ENCODE measurements around the gene SCYGR2. TPM values are rescaled to one million over a fixed set of nuclear protein-coding genes. Genes with fewer than 3 reads are reported as not detected.

The SCYGR2 gene
- not detected in 2 replicates for total RNA-seq

GRCh38 chr2:227598835-227599503, at the start of gene SCYGR2:
TSS of gene SCYGR2 (plus strand) at chr2:227598893. CDS start at chr2:227598893, 0 bp downstream.

GRCh38 chr2:227614740-227615139, 16.0 kb downstream of the SCYGR2 start, which contains the start of gene SCYGR3:
TSS of gene SCYGR3 (minus strand) at chr2:227614840. CDS start at chr2:227614840, 0 bp downstream.

GRCh38 chr2:227617316-227618230, 18.9 kb downstream of the SCYGR2 start, which contains the start of gene SCYGR4:
TSS of gene SCYGR4 (plus strand) at chr2:227617498. CDS start at chr2:227617498, 0 bp downstream.

Other genes starting within 250 kb of the SCYGR2 start
- not detected in 2 replicates for gene TM4SF20, start 219.6 kb upstream of the SCYGR2 start, total RNA-seq
- gene SCYGR1, start 210.9 kb upstream of the SCYGR2 start, total RNA-seq = not detected in 2 replicates
- 38.8 and 44.9 TPM in 2 replicates for gene AGFG1, start 126.7 kb upstream of the SCYGR2 start, total RNA-seq
- not detected in 2 replicates for gene SCYGR3, start 15.9 kb downstream of the SCYGR2 start, total RNA-seq
- gene SCYGR4, start 18.6 kb downstream of the SCYGR2 start, total RNA-seq = not detected in 2 replicates
- not detected in 2 replicates for gene SCYGR5, start 67.9 kb downstream of the SCYGR2 start, total RNA-seq
- gene SLC19A3, start 119.1 kb downstream of the SCYGR2 start, total RNA-seq = 0.17 and 0.59 TPM in 2 replicates
- gene SCYGR6, start 125.9 kb downstream of the SCYGR2 start, total RNA-seq = not detected in 2 replicates
- gene SCYGR7, start 129.4 kb downstream of the SCYGR2 start, total RNA-seq = not detected in 2 replicates
- gene SCYGR8, start 147.0 kb downstream of the SCYGR2 start, total RNA-seq = not detected in 2 replicates
- gene CCL20, start 214.9 kb downstream of the SCYGR2 start, total RNA-seq = 1.5 and 2.2 TPM in 2 replicates

Data from bronchus fibroblast of lung (primary cell).